Gastrocnemius medialis (tissue), 4 donors: ENCODE measurements around the gene ZNF556.

Source experiments
- CTCF ChIP-seq, 5 experiments: fragments of 450-650 bp in 3 of 5; fragments of 200-600 bp in 2 of 5; sonication (generic) in 2 of 5; IDR thresholded peaks in 4 of 5; conservative IDR thresholded peaks in 1 of 5; 1 replicate in 4 of 5; 2 replicates in 1 of 5; pipeline ENCODE4 v1.5.1; 2016 to 2019; ENCODE audit warnings: antibody characterized with exemption in 5 of 5, mild to moderate bottlenecking in 3 of 5, moderate library complexity in 3 of 5
- POLR2A ChIP-seq, 2 donors: fragments of 450-650 bp; IDR thresholded peaks; one replicate each; pipeline ENCODE4 v1.6.1; 2017; ENCODE audit warnings: antibody characterized with exemption in 2 of 2, mild to moderate bottlenecking in 2 of 2, moderate library complexity in 2 of 2

GRCh38 chr19:2834294-2834871 is 32.8 kb upstream of the ZNF556 start:
- no peak for TF ChIP-seq CTCF (IDR thresholded peaks at IDR 0.05 in 4 of 5, conservative IDR thresholded peaks at IDR 0.05 in 1 of 5)
- TF ChIP-seq POLR2A (IDR thresholded peaks at IDR 0.05): no peak
